Stomach (tissue), 4 donors: ENCODE results near the gene HDGFL3.

Source experiments
- CTCF ChIP-seq, 7 experiments: fragments of 450-650 bp in 4 of 7; fragments of 200-600 bp in 3 of 7; sonication (generic) in 3 of 7; IDR thresholded peaks; one replicate each; pipeline ENCODE4 v1.5.1; 2016 to 2019; ENCODE audit warnings: antibody characterized with exemption in 7 of 7, control low read depth in 2 of 7, mild to moderate bottlenecking in 1 of 7
- EP300 ChIP-seq: sonication (generic); formaldehyde crosslinking; IDR thresholded peaks from one replicate; pipeline ENCODE4 v1.6.1; 2017; ENCODE audit warnings: antibody characterized with exemption
- POLR2A ChIP-seq, 4 donors: fragments of 450-650 bp; IDR thresholded peaks; one replicate each; pipeline ENCODE4 v1.6.1; 2016; ENCODE audit warnings: antibody characterized with exemption in 4 of 4, control low read depth in 2 of 4, mild to moderate bottlenecking in 1 of 4, moderate library complexity in 1 of 4
- POLR2AphosphoS5 ChIP-seq, 3 donors: sonication (generic); formaldehyde crosslinking; IDR thresholded peaks; one replicate each; pipeline ENCODE4 v1.6.1; 2016; ENCODE audit warnings: antibody characterized with exemption in 3 of 3

- TF ChIP-seq POLR2AphosphoS5 (IDR thresholded peaks at IDR 0.05), result no peak
- no peak for TF ChIP-seq CTCF (IDR thresholded peaks at IDR 0.05)
- TF ChIP-seq POLR2A (IDR thresholded peaks at IDR 0.05), result no peak
- no peak for TF ChIP-seq EP300
These were observed 51.7 kb downstream of the HDGFL3 start for GRCh38 chr15:83155942-83156341.
